ENCODE measurements around the gene GPR17.

GPR17 gene

GRCh38 chr2:127698553-127699355 is 52.8 kb downstream of the GPR17 start:
- no peak for DNase-seq

GRCh38 chr2:127700527-127701192 is 54.7 kb downstream of the GPR17 start:
- DNase-seq: no peak

- peak; percentile 87 to 89 for DNase-seq
Observed at GRCh38 chr2:127701193-127701650, 55.3 kb downstream of the GPR17 start, which contains the start of gene SFT2D3. Gene SFT2D3 (plus strand): TSS chr2:127701497. CDS start chr2:127701529, 32 bp downstream.

DNA sequence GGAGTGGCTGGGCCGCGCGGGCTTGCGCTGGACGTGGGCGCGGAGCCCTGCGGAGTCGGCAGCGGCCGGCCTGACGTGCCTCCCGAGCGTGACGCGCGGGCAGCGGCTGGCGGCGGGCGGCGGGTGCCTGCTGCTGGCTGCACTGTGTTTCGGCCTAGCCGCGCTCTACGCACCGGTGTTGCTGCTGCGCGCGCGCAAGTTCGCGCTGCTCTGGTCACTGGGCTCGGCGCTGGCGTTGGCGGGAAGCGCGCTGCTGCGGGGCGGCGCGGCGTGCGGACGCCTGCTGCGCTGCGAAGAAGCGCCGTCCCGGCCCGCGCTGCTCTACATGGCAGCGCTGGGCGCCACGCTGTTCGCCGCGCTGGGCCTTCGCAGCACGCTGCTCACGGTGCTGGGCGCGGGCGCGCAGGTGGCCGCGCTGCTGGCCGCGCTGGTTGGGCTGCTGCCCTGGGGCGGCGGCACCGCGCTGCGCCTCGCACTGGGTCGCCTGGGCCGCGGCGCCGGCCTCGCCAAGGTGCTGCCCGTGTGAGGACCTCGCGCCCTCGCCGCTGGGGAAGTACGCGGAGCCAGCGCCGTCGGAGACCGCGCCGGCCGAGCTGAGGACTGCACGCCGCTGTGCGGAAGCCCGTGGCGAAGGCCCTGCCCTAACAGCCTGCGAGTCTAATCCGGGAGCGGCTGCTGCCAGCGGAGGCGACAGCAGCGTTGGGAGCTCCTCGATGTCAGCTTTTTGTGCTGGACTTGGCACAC is 55.9 kb downstream of the GPR17 start:
- peak; percentile 72 to 79 for DNase-seq

Data from stimulated activated CD4-positive, alpha-beta T cell treated with anti-CD3 and anti-CD28 coated beads, Interleukin-4, amount 100 ng/mL, for 4 hours (primary cell).